Testis (tissue), 3 donors: ENCODE measurements around the gene APOA4. TPM values are rescaled to one million over a fixed set of nuclear protein-coding genes. Genes with fewer than 3 reads are reported as not detected.

ENCODE experiments used
- DNase-seq: peaks from one replicate; pipeline ENCODE4 v3.0.0-alpha.2; 2019
- H3K27ac ChIP-seq, 2 donors: fragments of 200-600 bp; sonication (generic); one replicate each; pipeline ENCODE4 v1.5.1; 2019
- H3K27me3 ChIP-seq: fragments of 200-600 bp; sonication (generic); one replicate; pipeline ENCODE4 v1.5.1; 2019
- H3K36me3 ChIP-seq: fragments of 200-600 bp; sonication (generic); one replicate; pipeline ENCODE4 v1.5.1; 2017; ENCODE audit warnings: low read depth; ENCODE audit errors: missing control alignments
- H3K4me1 ChIP-seq: fragments of 200-600 bp; sonication (generic); one replicate; pipeline ENCODE4 v1.5.1; 2019
- H3K4me3 ChIP-seq, 2 donors: fragments of 200-600 bp; sonication (generic); one replicate each; pipeline ENCODE4 v1.5.1; 2017 to 2019
- H3K9me3 ChIP-seq: fragments of 200-600 bp; sonication (generic); one replicate; pipeline ENCODE4 v1.5.1; 2017
- CTCF ChIP-seq, 3 experiments: fragments of 450-650 bp in 2 of 3; fragments of 200-600 bp in 1 of 3; sonication (generic) in 1 of 3; IDR thresholded peaks; one replicate each; pipeline ENCODE4 v1.5.1; 2016 to 2019; ENCODE audit warnings: antibody characterized with exemption in 3 of 3, mild to moderate bottlenecking in 2 of 3, moderate library complexity in 1 of 3
- POLR2A ChIP-seq: fragments of 450-650 bp; IDR thresholded peaks from one replicate; pipeline ENCODE4 v1.6.1; 2017; ENCODE audit warnings: antibody characterized with exemption, mild to moderate bottlenecking, moderate library complexity
- WGBS, 2 donors: methylation state at CpG; one replicate each; pipeline ENCODE4 v1.1.5; 2018; 5-methylcytosine and 5-hydroxymethylcytosine counted together
- intact Hi-C: fragments of 100-400 bp; cut with DNase I; formaldehyde crosslinking; loops from one replicate; pipeline ENCODE4 v1.15.1; 2023; ENCODE audit warnings: low total_unique reads
- polyA plus RNA-seq: library from polyadenylated mRNA; stranded (reverse); fragments of 350-450 nt; fragmentation: Illumina TruSeq; extraction: RNeasy Lipid Tissue Mini Kit (QIAGEN cat#74804); gene quantifications from one replicate; pipeline ENCODE4 v1.2.3, GENCODE V29; 2014; ENCODE audit warnings: low read depth, low replicate concordance; ENCODE audit not compliant: insufficient read depth
- total RNA-seq, 2 donors: library from RNA; depleted of rRNA; stranded (reverse); fragments of >200 nt; gene quantifications; one replicate each; pipeline ENCODE4 v1.2.3, GENCODE V29; 2016

Gene APOA4
- total and polyA plus RNA-seq, 3 donors from 2014 or later: not detected

DNA sequence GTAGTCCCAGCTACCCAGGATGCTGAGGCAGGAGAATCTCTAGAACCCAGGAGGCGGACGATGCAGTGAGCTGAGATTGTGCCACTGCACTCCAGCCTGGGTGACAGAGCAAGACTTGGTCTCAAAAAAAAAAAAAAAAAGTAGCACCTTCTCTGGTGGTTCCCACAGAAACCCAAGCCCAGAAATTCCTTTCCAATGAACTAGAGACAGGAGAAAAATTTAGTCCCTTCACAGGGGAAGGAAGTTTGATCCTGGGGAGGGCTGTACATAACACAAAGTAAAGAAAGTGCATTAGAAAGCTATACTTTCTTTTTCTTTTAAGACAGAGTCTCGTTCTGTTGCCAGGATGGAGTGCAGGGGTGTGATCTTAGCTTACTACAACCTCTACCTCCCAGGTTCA is 39.8 kb upstream of the APOA4 start:
- no peak for DNase-seq
- Histone ChIP-seq H3K9me3 (no peaks in the 10 kb centered on the region), H3K27me3 (no peaks in the 10 kb centered on the region), H3K4me3 (no peak overlapping the region), H3K27ac (no peak overlapping the region), H3K4me1 (no peaks in the 10 kb centered on the region), H3K36me3 (no peaks in the 10 kb centered on the region)
- intact Hi-C loops: no loop called here
- TF ChIP-seq CTCF (IDR thresholded peaks at IDR 0.05): no peak
- 86 to 95% methylated on average over 3 of the region's 3 CpGs for WGBS, 2 donors

- Histone ChIP-seq H3K36me3 (no peaks in the 10 kb centered on the region), H3K4me1 (no peaks in the 10 kb centered on the region), H3K27ac (no peak overlapping the region), H3K4me3 (no peak overlapping the region), H3K27me3 (no peaks in the 10 kb centered on the region), H3K9me3 (no peaks in the 10 kb centered on the region)
- TF ChIP-seq CTCF (IDR thresholded peaks at IDR 0.05) (no peak), POLR2A (no peak)
- 92 to 93% methylated on average over 3 of the region's 3 CpGs for WGBS, 2 donors
- DNase-seq: no peak
- intact Hi-C loops: no loop called here
These were observed 39.1 kb upstream of the APOA4 start for GRCh38 chr11:116862185-116862584.

DNA sequence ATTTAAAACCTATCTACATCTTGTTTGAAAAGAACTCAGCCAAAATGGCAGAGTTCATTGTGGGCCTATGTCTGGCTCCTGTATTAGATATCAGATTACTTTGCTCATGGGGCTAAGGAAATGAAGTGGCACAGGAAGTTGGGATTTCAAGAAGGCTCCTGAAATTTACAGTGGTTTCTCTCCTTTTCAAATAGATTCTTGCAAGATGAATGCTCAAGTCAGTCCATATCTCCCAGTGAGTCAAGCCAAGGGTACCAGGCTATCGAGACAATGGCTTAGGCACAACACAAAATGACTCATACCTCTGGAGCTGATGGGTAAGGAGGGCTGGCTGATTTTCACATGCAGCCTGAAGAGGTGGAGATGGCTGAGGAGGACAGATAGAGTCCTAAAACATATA is 38.4 kb upstream of the APOA4 start:
- no peaks in the 10 kb centered on the region for H3K9me3 ChIP-seq
- no peaks in the 10 kb centered on the region for H3K36me3 ChIP-seq
- no peaks in the 10 kb centered on the region for H3K4me1 ChIP-seq
- WGBS, 2 donors: 96 to 100% methylated on average over 1 of the region's 1 CpG
- no peak overlapping the region for H3K4me3 ChIP-seq
- H3K27me3 ChIP-seq: no peaks in the 10 kb centered on the region
- H3K27ac ChIP-seq: no peak overlapping the region
- TF ChIP-seq POLR2A (no peak), CTCF (IDR thresholded peaks at IDR 0.05) (no peak)
- intact Hi-C loops: no loop called here
- no peak for DNase-seq

DNA sequence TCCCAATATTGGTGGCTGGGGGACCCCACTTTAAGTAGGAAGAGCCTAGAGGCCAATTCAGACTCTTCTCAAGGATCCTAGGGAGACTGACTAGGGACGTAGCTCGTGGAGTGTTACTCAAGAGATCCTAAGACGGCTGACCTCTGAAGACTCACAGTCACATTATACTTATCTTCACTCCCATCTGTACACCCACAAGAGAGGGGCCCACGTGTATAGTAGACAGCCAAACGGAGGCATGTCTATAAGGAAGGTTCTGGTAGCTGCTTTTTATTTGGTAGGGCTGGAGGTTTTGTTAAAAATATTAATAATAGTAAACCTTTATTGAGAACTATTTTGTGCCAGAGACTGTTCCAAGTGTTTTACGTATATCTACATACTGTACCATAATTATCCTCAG is 37.2 kb upstream of the APOA4 start:
- Histone ChIP-seq H3K4me3 (no peak overlapping the region), H3K9me3 (no peaks in the 10 kb centered on the region), H3K27me3 (no peaks in the 10 kb centered on the region), H3K36me3 (no peaks in the 10 kb centered on the region), H3K4me1 (no peaks in the 10 kb centered on the region), H3K27ac (no peak overlapping the region)
- WGBS, 2 donors: 91 to 93% methylated on average over 6 of the region's 6 CpGs
- intact Hi-C loops: no loop called here
- no peak for DNase-seq
- TF ChIP-seq CTCF (IDR thresholded peaks at IDR 0.05): no peak
- no peak for TF ChIP-seq POLR2A

- TF ChIP-seq CTCF (IDR thresholded peaks at IDR 0.05): no peak
- no peak for TF ChIP-seq POLR2A
- DNase-seq: no peak
- 94 to 96% methylated on average over 7 to 8 of the region's 8 CpGs for WGBS, 2 donors
- Histone ChIP-seq H3K4me1 (no peaks in the 10 kb centered on the region), H3K27ac (no peak overlapping the region), H3K4me3 (no peak overlapping the region), H3K36me3 (no peaks in the 10 kb centered on the region), H3K27me3 (no peaks in the 10 kb centered on the region), H3K9me3 (no peaks in the 10 kb centered on the region)
- intact Hi-C loops: no loop called here
These were observed 36.1 kb upstream of the APOA4 start for GRCh38 chr11:116859175-116859574.
